Fibroblast of lung (primary cell): ENCODE results near the gene CSNK2A1. TPM values are rescaled to one million over a fixed set of nuclear protein-coding genes. Genes with fewer than 3 reads are reported as not detected.

ENCODE experiments used
- DNase-seq, 2 donors: peaks; one replicate each; pipeline versions ENCODE4 v3.0.0 to v3.0.0-alpha.2; 2010; ENCODE audit warnings: low read depth in 2 of 2
- H2AFZ ChIP-seq: 2 replicates; pipeline ENCODE4 v1.5.1; 2012; ENCODE audit warnings: low read length, control low read depth, inconsistent platforms
- H3K27ac ChIP-seq: 2 replicates; pipeline ENCODE4 v1.5.1; 2011; ENCODE audit warnings: low read length, control low read depth; ENCODE audit not compliant: insufficient read depth
- H3K27me3 ChIP-seq: 2 replicates; pipeline ENCODE4 v1.5.1; 2011; ENCODE audit warnings: mild to moderate bottlenecking, low read length; ENCODE audit not compliant: control insufficient read depth, insufficient read depth
- H3K36me3 ChIP-seq: 2 replicates; pipeline ENCODE4 v1.5.1; 2011; ENCODE audit warnings: low read length; ENCODE audit not compliant: control insufficient read depth, insufficient read depth
- H3K4me1 ChIP-seq: 2 replicates; pipeline ENCODE4 v1.5.1; 2011; ENCODE audit warnings: low read length; ENCODE audit not compliant: control insufficient read depth, insufficient read depth; ENCODE audit errors: extremely low read depth
- H3K4me2 ChIP-seq: 2 replicates; pipeline ENCODE4 v1.5.1; 2011; ENCODE audit warnings: low read length, control low read depth; ENCODE audit not compliant: insufficient read depth; ENCODE audit errors: extremely low read depth
- H3K4me3 ChIP-seq, 4 experiments: fragments of 200-600 bp in 1 of 4; sonication (generic) in 1 of 4; replicated peaks in 1 of 4; 2 replicates each; pipeline ENCODE4 v1.5.1; 2011 to 2016; ENCODE audit warnings: low read length in 4 of 4, low read depth in 3 of 4, mild to moderate bottlenecking in 3 of 4, control low read depth in 2 of 4, inconsistent platforms in 1 of 4, mixed read lengths in 1 of 4; ENCODE audit not compliant: insufficient read depth in 1 of 4; ENCODE audit errors: control extremely low read depth in 1 of 4
- H3K79me2 ChIP-seq: 2 replicates; pipeline ENCODE4 v1.5.1; 2012; ENCODE audit warnings: mild to moderate bottlenecking, low read length, inconsistent platforms; ENCODE audit not compliant: control insufficient read depth, insufficient read depth
- H3K9ac ChIP-seq: 2 replicates; pipeline ENCODE4 v1.5.1; 2011; ENCODE audit warnings: mild to moderate bottlenecking, low read length, control low read depth; ENCODE audit not compliant: insufficient read depth
- H3K9me3 ChIP-seq: 2 replicates; pipeline ENCODE4 v1.5.1; 2012; ENCODE audit warnings: low read depth, low read length; ENCODE audit not compliant: control insufficient read depth, insufficient read depth
- H4K20me1 ChIP-seq: 2 replicates; pipeline ENCODE4 v1.5.1; 2011; ENCODE audit warnings: low read length; ENCODE audit not compliant: control insufficient read depth, insufficient read depth; ENCODE audit errors: extremely low read depth
- CTCF ChIP-seq, 2 donors: IDR thresholded peaks in 1 of 2; conservative IDR thresholded peaks in 1 of 2; 1 replicate in 1 of 2; 2 replicates in 1 of 2; pipeline ENCODE4 v1.5.1; 2011 to 2012; ENCODE audit warnings: low read length in 2 of 2, control low read depth in 1 of 2, inconsistent platforms in 1 of 2, low read depth in 1 of 2, mild to moderate bottlenecking in 1 of 2
- EZH2 ChIP-seq: IDR thresholded peaks from 2 replicates; pipeline ENCODE4 v1.5.1; 2012; ENCODE audit warnings: low read length, control low read depth, mild to moderate bottlenecking; ENCODE audit errors: missing control alignments
- polyA plus RNA-seq, 2 donors: library from polyadenylated mRNA; depleted of rRNA in 1 of 2; stranded (reverse) in 1 of 2; unstranded in 1 of 2; fragments of >200 nt; gene quantifications; 2 replicates each; pipeline ENCODE4 v1.2.1, GENCODE V29; 2011 to 2012; ENCODE audit warnings: missing spikeins in 1 of 2
- total RNA-seq: library from RNA; depleted of rRNA; stranded (reverse); fragments of >200 nt; gene quantifications from 2 replicates; pipeline ENCODE4 v1.2.1, GENCODE V29; 2014

CSNK2A1 gene
- total and polyA plus RNA-seq, 2 donors (not counting 1 experiment from before 2014, with no cell fraction given) = 120 to 124 TPM

GRCh38 chr20:445514-446336, 97.9 kb downstream of the CSNK2A1 start:
- no peak overlapping the region for H2AFZ ChIP-seq
- no peak for DNase-seq
- peaks cover 1% of the 10 kb centered on the region for H4K20me1 ChIP-seq
- no peak overlapping the region for H3K4me2 ChIP-seq
- no peak overlapping the region for H3K4me3 ChIP-seq
- peaks cover 29% of the 10 kb centered on the region for H3K79me2 ChIP-seq
- H3K9me3 ChIP-seq = no peaks in the 10 kb centered on the region
- H3K4me1 ChIP-seq = peaks cover 11% of the 10 kb centered on the region
- no peaks in the 10 kb centered on the region for H3K27me3 ChIP-seq
- TF ChIP-seq EZH2 = no peak
- TF ChIP-seq CTCF (conservative IDR thresholded peaks at IDR 0.05 in 1 of 2, IDR thresholded peaks at IDR 0.05 in 1 of 2; ENCODE audit: low read depth in 1 of 2, low read length in 2 of 2) = no peak
- no peak overlapping the region for H3K9ac ChIP-seq
- no peak overlapping the region for H3K27ac ChIP-seq
- peaks cover 11% of the 10 kb centered on the region for H3K36me3 ChIP-seq

GRCh38 chr20:444862-445426, 98.6 kb downstream of the CSNK2A1 start:
- Histone ChIP-seq H3K9me3 (no peaks in the 10 kb centered on the region), H3K27me3 (no peaks in the 10 kb centered on the region), H4K20me1 (peaks cover 1% of the 10 kb centered on the region), H3K27ac (no peak overlapping the region), H3K9ac (no peak overlapping the region), H3K4me3 (no peak overlapping the region), H3K4me1 (peaks cover 11% of the 10 kb centered on the region), H3K4me2 (no peak overlapping the region), H2AFZ (no peak overlapping the region), H3K79me2 (peaks cover 22% of the 10 kb centered on the region), H3K36me3 (peaks cover 17% of the 10 kb centered on the region)
- no peak for TF ChIP-seq CTCF (conservative IDR thresholded peaks at IDR 0.05 in 1 of 2, IDR thresholded peaks at IDR 0.05 in 1 of 2; ENCODE audit: low read depth in 1 of 2, low read length in 2 of 2)
- TF ChIP-seq EZH2 = no peak
- peak; percentile 24 to 40 for DNase-seq

- no peaks in the 10 kb centered on the region for H3K27me3 ChIP-seq
- no peaks in the 10 kb centered on the region for H3K9me3 ChIP-seq
- H3K4me1 ChIP-seq = peaks cover 11% of the 10 kb centered on the region
- H3K4me3 ChIP-seq = no peak overlapping the region
- H3K27ac ChIP-seq = no peak overlapping the region
- peak in 1 of 2 donors; percentile 25 for DNase-seq
- TF ChIP-seq CTCF (conservative IDR thresholded peaks at IDR 0.05 in 1 of 2, IDR thresholded peaks at IDR 0.05 in 1 of 2; ENCODE audit: low read depth in 1 of 2, low read length in 2 of 2) (no peak), EZH2 (no peak)
- peaks cover 16% of the 10 kb centered on the region for H3K79me2 ChIP-seq
- no peak overlapping the region for H3K9ac ChIP-seq
- H2AFZ ChIP-seq = no peak overlapping the region
- peaks cover 17% of the 10 kb centered on the region for H3K36me3 ChIP-seq
- H4K20me1 ChIP-seq = peaks cover 1% of the 10 kb centered on the region
- H3K4me2 ChIP-seq = no peak overlapping the region
Measured at GRCh38 chr20:444117-444516, 99.5 kb downstream of the CSNK2A1 start.
